Measurements from ENCODE around the gene AMT.

The AMT gene

DNA sequence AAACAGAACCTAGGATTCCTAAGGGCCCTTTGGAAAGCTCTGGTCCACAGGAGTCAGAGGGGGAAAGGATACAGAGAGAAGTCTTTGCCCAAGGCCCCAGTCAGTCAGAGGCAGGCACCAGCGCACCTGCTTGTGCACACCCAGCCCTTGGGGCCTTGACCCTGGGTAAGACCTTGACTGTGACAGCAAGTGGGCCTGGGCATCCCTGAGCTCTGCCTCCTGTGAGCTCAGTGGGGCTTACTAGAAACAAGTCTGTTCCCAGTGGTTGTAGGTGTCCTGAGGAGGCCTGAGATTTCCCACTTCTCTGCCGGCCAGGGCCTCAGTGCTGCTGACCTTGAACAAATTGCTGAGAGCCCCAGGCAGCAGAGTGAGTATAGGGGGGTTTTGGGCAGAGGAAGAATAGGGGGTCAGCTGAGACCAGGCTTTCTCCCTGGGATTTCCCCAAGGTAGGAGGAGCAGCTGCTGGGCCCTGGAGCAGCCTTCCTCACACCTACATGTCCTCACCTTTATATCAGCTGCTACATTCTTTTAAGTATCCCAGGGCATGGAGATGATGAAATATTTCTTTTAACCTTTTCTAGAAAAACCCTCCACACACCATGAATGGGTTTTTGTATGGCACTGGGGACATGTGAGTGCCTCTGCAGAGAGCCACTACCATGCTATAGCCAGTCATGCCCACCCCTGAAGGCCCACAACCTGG, 38.1 kb upstream of the AMT start:
- DNase-seq (ENCODE audit: low read depth): no peak
- TF ChIP-seq, protein P1, sequence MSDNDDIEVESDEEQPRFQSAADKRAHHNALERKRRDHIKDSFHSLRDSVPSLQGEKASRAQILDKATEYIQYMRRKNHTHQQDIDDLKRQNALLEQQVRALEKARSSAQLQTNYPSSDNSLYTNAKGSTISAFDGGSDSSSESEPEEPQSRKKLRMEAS (IDR thresholded peaks at IDR 0.05; ENCODE audit: low read depth, low read length): no peak
- TF ChIP-seq, protein P2, sequence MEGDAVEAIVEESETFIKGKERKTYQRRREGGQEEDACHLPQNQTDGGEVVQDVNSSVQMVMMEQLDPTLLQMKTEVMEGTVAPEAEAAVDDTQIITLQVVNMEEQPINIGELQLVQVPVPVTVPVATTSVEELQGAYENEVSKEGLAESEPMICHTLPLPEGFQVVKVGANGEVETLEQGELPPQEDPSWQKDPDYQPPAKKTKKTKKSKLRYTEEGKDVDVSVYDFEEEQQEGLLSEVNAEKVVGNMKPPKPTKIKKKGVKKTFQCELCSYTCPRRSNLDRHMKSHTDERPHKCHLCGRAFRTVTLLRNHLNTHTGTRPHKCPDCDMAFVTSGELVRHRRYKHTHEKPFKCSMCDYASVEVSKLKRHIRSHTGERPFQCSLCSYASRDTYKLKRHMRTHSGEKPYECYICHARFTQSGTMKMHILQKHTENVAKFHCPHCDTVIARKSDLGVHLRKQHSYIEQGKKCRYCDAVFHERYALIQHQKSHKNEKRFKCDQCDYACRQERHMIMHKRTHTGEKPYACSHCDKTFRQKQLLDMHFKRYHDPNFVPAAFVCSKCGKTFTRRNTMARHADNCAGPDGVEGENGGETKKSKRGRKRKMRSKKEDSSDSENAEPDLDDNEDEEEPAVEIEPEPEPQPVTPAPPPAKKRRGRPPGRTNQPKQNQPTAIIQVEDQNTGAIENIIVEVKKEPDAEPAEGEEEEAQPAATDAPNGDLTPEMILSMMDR (IDR thresholded peaks at IDR 0.05; ENCODE audit: low read depth, low read length): no peak
- TF ChIP-seq MYC (IDR thresholded peaks at IDR 0.05; ENCODE audit: low read depth, low read length) (no peak), POLR2A (IDR thresholded peaks at IDR 0.05; ENCODE audit: extremely low read depth, insufficient read length) (no peak)
- no peak overlapping the region for H3K4me3 ChIP-seq (ENCODE audit: low read depth, low read length)

DNA sequence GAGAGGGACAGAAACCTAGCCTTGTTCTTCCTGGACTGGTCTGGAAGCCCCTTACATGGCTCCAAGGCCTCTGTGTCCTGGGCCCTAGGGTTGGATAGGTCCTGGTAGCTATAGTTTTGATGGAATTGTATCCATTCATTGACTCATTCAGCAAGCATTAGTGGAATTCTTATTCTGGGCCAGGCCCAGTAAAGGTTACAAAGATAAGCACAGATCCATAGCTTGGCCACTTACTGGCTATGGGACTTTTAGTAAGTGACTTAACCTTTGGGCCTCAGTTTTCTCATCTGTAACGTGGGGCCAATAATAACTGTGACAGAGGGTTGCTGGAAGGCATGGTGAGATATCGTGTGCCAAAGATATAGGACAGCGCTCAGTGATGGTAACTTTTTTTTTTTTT, 34.2 kb upstream of the AMT start:
- no peak for TF ChIP-seq POLR2A (IDR thresholded peaks at IDR 0.05; ENCODE audit: extremely low read depth, insufficient read length)
- DNase-seq (ENCODE audit: low read depth): no peak
- no peak overlapping the region for H3K4me3 ChIP-seq (ENCODE audit: low read depth, low read length)

DNA sequence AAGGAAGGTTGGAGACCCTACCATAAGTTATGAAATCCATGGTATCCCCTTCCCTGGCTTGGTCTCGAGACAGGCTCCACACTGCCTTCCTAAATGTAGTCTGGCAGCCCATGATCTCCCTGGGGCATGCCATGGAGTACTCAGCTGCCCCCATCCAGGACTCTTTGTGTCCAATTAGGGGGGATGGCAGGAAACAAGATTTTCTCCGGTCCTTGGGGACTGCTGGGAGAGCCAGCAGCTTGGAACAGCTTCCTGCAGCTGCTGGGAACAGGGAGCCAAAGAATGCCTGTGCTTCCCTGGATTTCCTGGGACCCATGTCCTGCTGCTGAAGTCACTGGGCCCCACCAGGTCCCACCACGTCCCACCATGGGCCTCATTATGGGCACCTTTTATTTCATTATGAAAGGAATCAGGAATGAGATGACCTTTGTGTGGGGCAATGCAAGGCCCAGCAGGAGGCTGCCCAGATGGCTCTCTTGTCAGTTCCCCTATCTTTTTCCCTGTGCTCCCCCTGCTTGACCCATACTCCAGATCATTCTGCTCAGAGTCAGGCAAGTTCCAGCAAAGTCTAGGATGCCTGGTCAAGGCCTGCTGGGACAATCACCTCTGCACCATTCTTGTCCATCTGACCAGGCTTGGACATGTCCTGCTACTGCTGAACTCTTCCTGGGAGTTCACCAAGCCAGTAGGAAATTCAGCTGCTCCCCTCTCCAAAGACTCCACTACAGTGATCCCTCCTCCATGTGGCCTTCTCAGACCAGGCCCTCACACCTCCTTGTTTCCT, 32.8 kb upstream of the AMT start:
- DNase-seq (ENCODE audit: low read depth): no peak
- no peak overlapping the region for H3K4me3 ChIP-seq (ENCODE audit: low read depth, low read length)
- TF ChIP-seq POLR2A (IDR thresholded peaks at IDR 0.05; ENCODE audit: extremely low read depth, insufficient read length): no peak
- no peak for TF ChIP-seq MYC (IDR thresholded peaks at IDR 0.05; ENCODE audit: low read depth, low read length)
- TF ChIP-seq, protein P1 (IDR thresholded peaks at IDR 0.05; ENCODE audit: low read depth, low read length): no peak
- TF ChIP-seq, protein P2 (IDR thresholded peaks at IDR 0.05; ENCODE audit: low read depth, low read length): no peak

DNA sequence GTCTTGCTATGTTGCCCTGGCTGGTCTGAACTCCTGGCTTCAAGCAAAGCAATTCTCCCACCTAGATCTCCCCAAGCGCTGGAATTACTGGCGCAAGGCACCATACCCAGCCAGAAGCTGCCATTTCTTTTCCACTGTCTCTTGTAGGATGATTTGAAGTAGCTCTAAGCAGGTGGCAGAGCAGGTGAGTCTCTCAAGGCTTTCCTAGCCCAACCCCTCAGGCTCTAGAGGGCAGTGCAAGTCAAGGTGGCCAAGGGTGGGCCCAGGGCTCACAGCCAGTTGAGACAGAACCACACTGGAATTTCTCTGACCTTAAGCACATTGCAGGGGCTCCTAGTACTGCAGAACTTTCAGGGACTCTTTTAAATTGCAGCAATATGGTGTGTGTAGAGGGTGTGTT, 32.2 kb upstream of the AMT start:
- TF ChIP-seq, protein P2 (IDR thresholded peaks at IDR 0.05; ENCODE audit: low read depth, low read length): peak; percentile 13
- TF ChIP-seq POLR2A (IDR thresholded peaks at IDR 0.05; ENCODE audit: extremely low read depth, insufficient read length): no peak
- H3K4me3 ChIP-seq (ENCODE audit: low read depth, low read length): no peak overlapping the region
- no peak for DNase-seq (ENCODE audit: low read depth)

DNA sequence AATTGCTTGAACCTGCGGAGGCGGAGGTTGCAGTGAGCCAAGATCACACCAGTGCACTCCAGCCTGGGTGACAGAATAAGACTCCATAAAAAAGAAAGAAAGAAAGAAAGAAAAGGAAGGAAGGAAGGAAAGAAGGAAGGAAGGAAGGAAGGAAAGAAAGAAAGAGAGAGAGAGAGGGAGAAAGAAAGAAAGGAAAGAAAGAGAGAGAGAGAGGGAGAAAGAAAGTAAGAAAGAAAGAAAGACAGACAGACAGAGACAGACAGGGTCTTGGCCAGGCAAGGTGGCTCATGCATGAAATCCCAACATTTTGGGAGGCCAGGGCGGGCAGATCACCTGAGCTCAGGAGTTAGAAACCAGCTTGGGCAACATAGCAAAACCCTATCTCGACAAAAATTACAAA, 31.3 kb upstream of the AMT start:
- TF ChIP-seq POLR2A (IDR thresholded peaks at IDR 0.05; ENCODE audit: extremely low read depth, insufficient read length) (no peak), MYC (IDR thresholded peaks at IDR 0.05; ENCODE audit: low read depth, low read length) (no peak)
- TF ChIP-seq, protein P2 (IDR thresholded peaks at IDR 0.05; ENCODE audit: low read depth, low read length): no peak
- TF ChIP-seq, protein P1 (IDR thresholded peaks at IDR 0.05; ENCODE audit: low read depth, low read length): no peak
- no peak for DNase-seq (ENCODE audit: low read depth)
- no peak overlapping the region for H3K4me3 ChIP-seq (ENCODE audit: low read depth, low read length)

DNA sequence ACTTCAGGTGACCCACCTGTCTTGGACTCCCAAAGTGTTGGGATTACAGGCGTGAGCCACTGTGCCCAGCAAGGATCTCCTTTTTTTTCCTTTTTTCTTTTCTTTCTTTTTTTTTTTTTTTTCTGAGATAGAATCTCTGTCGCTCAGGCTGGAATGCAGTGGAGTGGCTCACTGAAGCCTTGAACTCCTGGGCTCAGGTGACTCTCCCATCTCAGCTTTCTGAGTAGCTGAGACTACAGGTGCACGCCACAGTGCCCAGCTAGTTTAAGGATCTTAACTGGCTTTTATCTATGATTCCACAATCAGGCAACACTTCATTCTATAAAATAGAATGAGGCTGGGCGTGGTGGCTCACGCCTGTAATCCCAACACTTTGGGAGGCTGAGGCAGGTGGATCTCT, 23.1 kb upstream of the AMT start:
- no peak for DNase-seq (ENCODE audit: low read depth)
- TF ChIP-seq, protein P1 (IDR thresholded peaks at IDR 0.05; ENCODE audit: low read depth, low read length): no peak
- TF ChIP-seq, protein P2 (IDR thresholded peaks at IDR 0.05; ENCODE audit: low read depth, low read length): no peak
- no peak for TF ChIP-seq MYC (IDR thresholded peaks at IDR 0.05; ENCODE audit: low read depth, low read length)
- no peak for TF ChIP-seq POLR2A (IDR thresholded peaks at IDR 0.05; ENCODE audit: extremely low read depth, insufficient read length)
- no peak overlapping the region for H3K4me3 ChIP-seq (ENCODE audit: low read depth, low read length)
